ENCODE measurements around the gene RHBDF2. TPM values are rescaled to one million over a fixed set of nuclear protein-coding genes. Genes with fewer than 3 reads are reported as not detected.

RHBDF2 gene
- total and polyA plus RNA-seq, 2 donors (not counting 3 experiments of a cell fraction or from before 2014, with no cell fraction given), result 25.5 to 38.5 TPM

DNA sequence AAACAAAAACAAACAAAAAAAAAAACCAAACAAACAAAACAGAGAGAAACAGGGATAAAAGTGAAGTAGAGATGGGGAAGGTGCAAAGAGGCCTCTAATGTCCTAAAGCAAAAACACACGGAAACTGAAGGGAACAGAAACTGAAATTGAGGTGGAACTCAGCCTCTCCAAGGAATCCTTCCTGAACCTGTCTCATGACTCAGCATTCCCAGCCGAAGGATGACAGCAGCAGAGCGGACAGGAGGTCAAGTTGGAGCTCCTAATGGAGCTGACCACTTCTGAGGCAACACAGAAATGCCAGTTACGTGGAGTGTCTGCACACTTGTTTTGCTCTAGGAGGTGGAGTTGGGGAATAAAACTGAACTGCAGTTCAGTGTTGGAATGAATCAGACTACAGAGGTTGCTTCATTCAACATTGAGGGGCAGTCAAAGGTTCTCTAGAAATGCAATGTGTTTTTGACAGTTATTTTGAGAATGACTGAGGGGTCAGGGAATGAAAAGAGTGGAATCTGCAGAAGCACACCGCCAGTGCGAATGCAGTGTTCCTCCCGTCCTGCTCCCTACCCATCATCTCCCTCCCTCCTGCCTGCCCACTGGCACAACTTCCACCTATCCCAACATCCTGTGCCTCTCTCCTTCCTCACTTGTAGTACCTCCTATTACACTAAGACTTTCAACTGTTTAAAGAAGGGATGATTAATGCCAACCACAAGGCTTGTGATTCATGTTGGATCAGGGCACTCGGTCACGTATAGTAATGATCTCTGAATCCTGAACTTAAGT is 54.6 kb downstream of the RHBDF2 start:
- DNase-seq (ENCODE audit: low read depth, low spot score) (peak; percentile 28), FAIRE-seq (peak; percentile 26)
- TF ChIP-seq MYC (IDR thresholded peaks at IDR 0.05; ENCODE audit: low read depth, low read length), result no peak
- peak; percentile 38 for TF ChIP-seq FOS (IDR thresholded peaks at IDR 0.05; ENCODE audit: borderline replicate concordance, insufficient read depth, low read length)
- CTCF ChIA-PET, result interaction anchor here (0.6 to 3.1 kb wide), 5 partner anchors 12 to 167 kb away, joined by 3 to 21 read pairs (median 3); no protein-coding TSS in a partner anchor
- H3K9ac ChIP-seq (replicated peaks; ENCODE audit: extremely low read depth, insufficient read depth, low read length), result no peak overlapping the region
- no peak overlapping the region for H2AFZ ChIP-seq (ENCODE audit: low read depth, low read length)
- intact Hi-C loops (cut with micrococcal nuclease), result no loop called here
- POLR2A ChIA-PET, result no interaction called here
- peak overlapping the region; percentile 6 for H3K4me2 ChIP-seq (ENCODE audit: insufficient read depth, low read length)
- no peak overlapping the region for H3K4me3 ChIP-seq (replicated peaks in 1 of 3; ENCODE audit: insufficient read depth in 1 of 3, low read depth in 1 of 3, low read length in 3 of 3)
- no TSS peak for BruUV-seq (replicated peaks)
- H3K36me3 ChIP-seq (ENCODE audit: control insufficient read depth in 2 of 2, extremely low read depth in 1 of 2, insufficient read depth in 2 of 2, low read length in 2 of 2), result no peaks in the 10 kb centered on the region
- H3K79me2 ChIP-seq (ENCODE audit: control insufficient read depth, insufficient read depth, low read length), result peaks cover 80% of the 10 kb centered on the region
- no peaks in the 10 kb centered on the region for H3K27me3 ChIP-seq (ENCODE audit: control insufficient read depth in 2 of 2, insufficient read depth in 2 of 2, low read length in 2 of 2)
- dilution Hi-C loops (cut with MboI; ENCODE audit: extremely low pct_ligation_motif_present, low sequenced_read_pairs), result loop anchor here (25.0 kb wide), 1 partner anchor 234 kb away; no protein-coding TSS in a partner anchor
- H3K9me3 ChIP-seq (replicated peaks; ENCODE audit: control insufficient read depth, insufficient read depth, low read length), result no peaks in the 10 kb centered on the region
- no peak overlapping the region for H3K27ac ChIP-seq (ENCODE audit: insufficient read depth, low read depth, low read length)
- no peaks in the 10 kb centered on the region for H4K20me1 ChIP-seq (replicated peaks; ENCODE audit: control insufficient read depth, extremely low read depth, insufficient read depth, low read length)
- H3K4me1 ChIP-seq (ENCODE audit: control insufficient read depth, extremely low read depth, insufficient read depth, low read length), result peaks cover 47% of the 10 kb centered on the region
- H3K9me1 ChIP-seq (replicated peaks; ENCODE audit: control insufficient read depth, extremely low read depth, insufficient read depth, low read length), result no peaks in the 10 kb centered on the region

DNA sequence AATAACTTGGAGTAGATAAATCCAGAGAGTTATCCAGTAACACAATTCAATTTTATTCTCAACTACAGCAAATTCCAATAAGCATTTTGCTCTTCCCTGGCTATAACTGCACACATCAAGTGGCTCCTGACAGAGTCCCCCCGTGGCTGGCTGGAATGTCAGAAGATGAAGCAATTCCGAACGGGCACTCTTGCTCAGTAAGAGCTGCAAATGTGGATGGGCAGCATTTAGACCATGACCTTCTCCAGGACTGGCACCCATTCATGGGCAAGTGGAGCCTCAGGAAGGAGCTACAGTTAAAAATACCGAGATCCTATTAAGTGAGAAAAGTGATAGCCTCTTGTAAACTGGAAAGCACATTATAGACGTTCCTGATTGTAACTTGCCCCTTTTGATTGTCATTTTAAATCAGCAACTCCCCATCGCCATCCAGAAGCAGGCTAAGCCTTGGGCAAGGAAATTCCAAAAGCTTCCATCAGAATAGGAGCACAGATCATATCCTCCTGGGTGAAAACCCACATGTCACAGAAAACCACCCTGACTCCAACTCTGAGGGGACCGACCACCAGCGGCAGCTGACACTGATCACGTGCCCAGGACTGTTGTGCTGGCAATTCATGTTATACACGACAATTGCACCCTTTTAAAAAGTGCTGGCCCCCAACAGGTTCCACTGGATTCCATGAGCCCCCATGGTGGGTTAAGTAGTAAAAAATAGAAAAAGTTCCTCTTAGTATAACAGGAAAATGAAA is 55.4 kb downstream of the RHBDF2 start:
- Histone ChIP-seq H3K4me3 (replicated peaks in 1 of 3; ENCODE audit: insufficient read depth in 1 of 3, low read depth in 1 of 3, low read length in 3 of 3) (no peak overlapping the region), H3K79me2 (ENCODE audit: control insufficient read depth, insufficient read depth, low read length) (peaks cover 80% of the 10 kb centered on the region), H3K9me3 (replicated peaks; ENCODE audit: control insufficient read depth, insufficient read depth, low read length) (no peaks in the 10 kb centered on the region), H3K4me1 (ENCODE audit: control insufficient read depth, extremely low read depth, insufficient read depth, low read length) (peaks cover 43% of the 10 kb centered on the region), H4K20me1 (replicated peaks; ENCODE audit: control insufficient read depth, extremely low read depth, insufficient read depth, low read length) (no peaks in the 10 kb centered on the region), H3K36me3 (ENCODE audit: control insufficient read depth in 2 of 2, extremely low read depth in 1 of 2, insufficient read depth in 2 of 2, low read length in 2 of 2) (no peaks in the 10 kb centered on the region), H2AFZ (ENCODE audit: low read depth, low read length) (no peak overlapping the region), H3K27me3 (ENCODE audit: control insufficient read depth in 2 of 2, insufficient read depth in 2 of 2, low read length in 2 of 2) (no peaks in the 10 kb centered on the region), H3K27ac (ENCODE audit: insufficient read depth, low read depth, low read length) (no peak overlapping the region), H3K9ac (replicated peaks; ENCODE audit: extremely low read depth, insufficient read depth, low read length) (no peak overlapping the region), H3K9me1 (replicated peaks; ENCODE audit: control insufficient read depth, extremely low read depth, insufficient read depth, low read length) (no peaks in the 10 kb centered on the region), H3K4me2 (ENCODE audit: insufficient read depth, low read length) (no peak overlapping the region)
- TF ChIP-seq, protein P1, sequence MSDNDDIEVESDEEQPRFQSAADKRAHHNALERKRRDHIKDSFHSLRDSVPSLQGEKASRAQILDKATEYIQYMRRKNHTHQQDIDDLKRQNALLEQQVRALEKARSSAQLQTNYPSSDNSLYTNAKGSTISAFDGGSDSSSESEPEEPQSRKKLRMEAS (IDR thresholded peaks at IDR 0.05; ENCODE audit: insufficient read depth, insufficient read length), result no peak
- TF ChIP-seq, protein P2, sequence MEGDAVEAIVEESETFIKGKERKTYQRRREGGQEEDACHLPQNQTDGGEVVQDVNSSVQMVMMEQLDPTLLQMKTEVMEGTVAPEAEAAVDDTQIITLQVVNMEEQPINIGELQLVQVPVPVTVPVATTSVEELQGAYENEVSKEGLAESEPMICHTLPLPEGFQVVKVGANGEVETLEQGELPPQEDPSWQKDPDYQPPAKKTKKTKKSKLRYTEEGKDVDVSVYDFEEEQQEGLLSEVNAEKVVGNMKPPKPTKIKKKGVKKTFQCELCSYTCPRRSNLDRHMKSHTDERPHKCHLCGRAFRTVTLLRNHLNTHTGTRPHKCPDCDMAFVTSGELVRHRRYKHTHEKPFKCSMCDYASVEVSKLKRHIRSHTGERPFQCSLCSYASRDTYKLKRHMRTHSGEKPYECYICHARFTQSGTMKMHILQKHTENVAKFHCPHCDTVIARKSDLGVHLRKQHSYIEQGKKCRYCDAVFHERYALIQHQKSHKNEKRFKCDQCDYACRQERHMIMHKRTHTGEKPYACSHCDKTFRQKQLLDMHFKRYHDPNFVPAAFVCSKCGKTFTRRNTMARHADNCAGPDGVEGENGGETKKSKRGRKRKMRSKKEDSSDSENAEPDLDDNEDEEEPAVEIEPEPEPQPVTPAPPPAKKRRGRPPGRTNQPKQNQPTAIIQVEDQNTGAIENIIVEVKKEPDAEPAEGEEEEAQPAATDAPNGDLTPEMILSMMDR (IDR thresholded peaks at IDR 0.05; ENCODE audit: extremely low read depth in 1 of 2, insufficient read depth in 1 of 2, low read depth in 1 of 2, low read length in 2 of 2), result no peak
- TF ChIP-seq POLR2AphosphoS5 (IDR thresholded peaks at IDR 0.05; ENCODE audit: insufficient read depth, low read depth, low read length) (no peak), MYC (IDR thresholded peaks at IDR 0.05; ENCODE audit: low read depth, low read length) (no peak), FOS (IDR thresholded peaks at IDR 0.05; ENCODE audit: borderline replicate concordance, insufficient read depth, low read length) (no peak), EZH2 (IDR thresholded peaks at IDR 0.05; ENCODE audit: borderline replicate concordance, low read depth, low read length, severe bottlenecking) (no peak), JUN (IDR thresholded peaks at IDR 0.05; ENCODE audit: borderline replicate concordance, insufficient read depth, insufficient read length, low read depth) (no peak), GATA2 (IDR thresholded peaks at IDR 0.05; ENCODE audit: insufficient read depth, insufficient read length, low read depth, low read length) (no peak), POLR2A (IDR thresholded peaks at IDR 0.05; ENCODE audit: low read depth, low read length) (no peak)
- ChIA-PET POLR2A (interaction anchor here (0.7 kb wide), 1 partner anchor 82 kb away, joined by 5 read pairs; no protein-coding TSS in a partner anchor), CTCF (interaction anchor here (0.6 to 3.1 kb wide), 6 partner anchors 13 to 48 kb away, joined by 3 to 21 read pairs (median 4); no protein-coding TSS in a partner anchor)
- no TSS peak for BruUV-seq (replicated peaks)
- FAIRE-seq (no peak), DNase-seq (ENCODE audit: low read depth, low spot score) (no peak)
- dilution Hi-C loops (cut with MboI; ENCODE audit: extremely low pct_ligation_motif_present, low sequenced_read_pairs) (loop anchor here (25.0 kb wide), 1 partner anchor 234 kb away; no protein-coding TSS in a partner anchor), intact Hi-C loops (cut with micrococcal nuclease) (no loop called here)
